M059J (cell line): ENCODE data around the gene ANKK1. TPM values are rescaled to one million over a fixed set of nuclear protein-coding genes. Genes with fewer than 3 reads are reported as not detected.

Source experiments
- DNase-seq: peaks from one replicate; pipeline ENCODE4 v3.0.0-alpha.2; 2012; ENCODE audit warnings: low read depth
- total RNA-seq: library from RNA; depleted of rRNA; stranded (reverse); fragments of >200 nt; shearing (Covaris generic); gene quantifications from 2 replicates; pipeline ENCODE4 v1.2.3, GENCODE V29; 2014

The ANKK1 gene
- total RNA-seq, 1 experiment from 2014 or later, result not detected

DNA sequence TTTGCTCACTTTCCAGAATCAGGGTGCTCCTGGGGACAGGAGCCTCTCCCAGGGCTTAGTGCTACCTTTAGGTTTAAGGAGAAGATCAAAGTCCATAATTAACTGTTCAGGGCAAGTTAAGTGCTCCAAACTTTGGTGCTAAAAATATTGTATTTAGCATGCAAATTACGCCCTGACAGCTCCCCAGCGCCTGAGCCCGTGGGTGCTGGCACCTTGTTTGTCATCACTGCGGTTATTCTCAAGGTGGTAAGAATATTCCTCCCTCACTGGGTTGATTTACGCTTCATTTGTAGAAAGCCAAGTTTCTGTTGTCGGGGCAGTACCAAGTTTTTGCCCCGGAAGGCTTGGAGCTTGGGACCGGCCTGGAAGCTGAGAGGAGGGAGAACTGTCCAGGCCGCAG lies 21.3 kb downstream of the ANKK1 start:
- DNase-seq, result no peak

DNA sequence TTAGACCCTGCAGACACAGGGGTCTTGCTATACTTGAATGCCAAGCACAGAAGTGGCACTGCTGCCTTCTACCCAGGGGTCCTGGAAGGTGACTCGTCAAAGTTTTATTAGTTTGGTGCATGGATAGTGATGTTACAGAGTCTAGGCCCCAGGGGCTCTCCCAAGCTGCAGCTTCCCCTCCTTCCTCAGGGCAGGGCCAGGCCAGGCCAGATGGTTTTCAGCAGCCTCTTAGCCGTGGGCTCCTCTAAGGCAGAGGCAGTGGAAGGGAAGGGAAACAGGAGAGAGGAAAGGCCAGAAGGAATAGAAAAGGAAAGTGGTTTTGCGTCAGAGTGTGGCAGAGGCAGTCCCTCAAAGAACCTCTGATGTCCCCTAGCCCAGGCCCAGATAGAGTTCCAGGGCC lies 21.9 kb downstream of the ANKK1 start:
- no peak for DNase-seq

DNA sequence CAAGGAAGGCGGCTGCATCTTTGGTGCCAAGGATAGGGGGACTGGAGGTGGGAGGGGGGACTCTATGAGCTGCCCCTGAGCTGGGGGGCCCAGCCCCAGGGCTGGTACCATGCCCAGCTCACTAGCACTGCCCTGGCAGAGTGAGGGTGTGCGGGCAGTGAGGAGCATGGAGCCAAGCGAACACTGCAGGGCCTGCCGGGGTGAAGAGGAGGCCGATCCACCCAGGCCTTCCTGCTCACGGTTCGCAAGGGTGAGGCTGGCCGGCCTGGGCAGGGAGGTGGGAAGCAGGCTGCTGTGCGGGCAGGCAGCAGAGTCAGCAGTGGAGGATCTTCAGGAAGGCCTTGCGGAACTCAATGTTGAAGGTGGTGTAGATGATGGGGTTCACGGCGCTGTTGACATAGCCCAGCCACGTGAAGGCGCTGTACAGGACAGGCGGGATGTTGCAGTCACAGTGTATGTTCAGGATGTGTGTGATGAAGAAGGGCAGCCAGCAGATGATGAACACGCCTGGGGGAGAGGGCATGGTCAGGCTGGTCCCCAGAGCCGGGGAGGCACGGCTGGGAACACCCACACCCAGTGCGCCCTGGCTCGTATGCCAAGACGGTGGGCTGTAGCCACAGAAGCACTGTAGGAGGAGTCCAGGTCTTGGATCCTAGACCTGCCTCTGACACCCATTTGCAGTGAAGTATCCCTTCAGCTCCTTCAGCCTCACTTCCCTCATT lies 23.0 kb downstream of the ANKK1 start:
- DNase-seq, result no peak

DNA sequence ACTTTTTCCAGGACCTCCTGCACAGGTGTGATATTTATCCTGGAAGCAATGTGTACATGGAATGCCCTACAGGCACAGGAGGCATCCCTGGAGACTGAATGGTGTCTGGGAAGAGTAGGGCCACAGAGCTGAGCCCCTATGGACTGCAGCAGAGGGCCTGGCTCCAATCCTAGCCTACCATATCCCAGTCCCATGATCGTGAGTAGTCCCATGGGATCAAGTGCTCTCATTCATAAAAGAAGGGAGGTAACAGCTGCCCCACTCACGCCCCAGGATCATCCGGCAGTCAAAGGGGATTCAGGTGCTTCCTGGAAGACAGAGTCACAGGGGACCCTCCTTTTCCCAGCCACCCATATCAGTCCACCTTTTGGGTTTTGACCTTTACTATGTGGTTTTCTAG lies 24.0 kb downstream of the ANKK1 start:
- DNase-seq, result no peak

DNA sequence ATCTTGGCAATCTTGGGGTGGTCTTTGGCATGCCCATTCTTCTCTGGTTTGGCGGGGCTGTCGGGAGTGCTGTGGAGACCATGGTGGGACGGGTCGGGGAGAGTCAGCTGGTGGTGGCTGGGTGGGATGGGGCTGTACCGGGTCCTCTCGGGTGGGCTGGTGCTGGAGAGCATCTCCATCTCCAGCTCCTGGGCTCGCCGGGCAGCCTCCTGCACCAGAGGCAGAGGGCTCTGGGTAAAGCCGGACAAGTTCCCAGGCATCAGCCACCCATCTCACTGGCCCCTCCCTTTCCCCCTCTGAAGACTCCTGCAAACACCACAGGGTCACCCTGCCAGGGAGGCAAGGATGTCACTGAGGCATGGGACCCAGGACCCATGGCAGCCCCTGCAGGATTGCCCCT lies 25.1 kb downstream of the ANKK1 start:
- no peak for DNase-seq

DNA sequence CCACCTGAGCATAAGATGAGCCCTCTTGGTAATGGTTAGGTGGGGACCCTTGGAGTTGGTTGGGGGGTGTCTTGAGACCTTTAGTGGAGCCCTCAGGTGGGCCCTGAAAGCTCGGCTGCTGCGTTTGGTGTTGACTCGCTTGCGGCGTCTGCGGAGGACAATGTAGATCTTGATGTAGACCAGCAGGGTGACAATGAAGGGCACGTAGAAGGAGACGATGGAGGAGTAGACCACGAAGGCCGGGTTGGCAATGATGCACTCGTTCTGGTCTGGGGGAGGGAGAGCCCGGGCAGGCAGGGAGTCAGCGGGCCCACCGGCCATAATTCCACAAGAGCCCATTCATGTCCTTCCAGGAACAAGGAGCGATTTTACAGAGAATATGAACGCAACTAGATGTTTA lies 27.8 kb downstream of the ANKK1 start:
- DNase-seq, result no peak

DNA sequence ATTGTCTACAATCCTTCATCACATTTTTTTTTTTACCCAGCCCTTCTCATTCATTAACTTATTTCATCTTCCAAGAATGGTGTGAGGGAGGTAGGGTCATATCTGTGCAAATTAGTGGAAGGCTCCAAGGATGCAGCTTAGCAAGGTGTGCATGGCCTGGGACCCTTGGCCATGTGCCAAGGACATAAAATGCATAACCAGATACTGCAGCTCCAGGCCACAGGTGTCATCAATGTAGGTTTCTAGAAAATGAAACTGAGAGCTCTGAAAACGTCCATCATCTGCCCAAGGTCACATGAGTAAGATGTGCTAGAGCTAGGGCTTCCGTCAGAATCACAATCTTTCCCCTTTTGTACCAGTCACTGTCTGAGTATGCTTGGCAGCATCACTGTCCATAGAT lies 29.8 kb downstream of the ANKK1 start:
- no peak for DNase-seq

DNA sequence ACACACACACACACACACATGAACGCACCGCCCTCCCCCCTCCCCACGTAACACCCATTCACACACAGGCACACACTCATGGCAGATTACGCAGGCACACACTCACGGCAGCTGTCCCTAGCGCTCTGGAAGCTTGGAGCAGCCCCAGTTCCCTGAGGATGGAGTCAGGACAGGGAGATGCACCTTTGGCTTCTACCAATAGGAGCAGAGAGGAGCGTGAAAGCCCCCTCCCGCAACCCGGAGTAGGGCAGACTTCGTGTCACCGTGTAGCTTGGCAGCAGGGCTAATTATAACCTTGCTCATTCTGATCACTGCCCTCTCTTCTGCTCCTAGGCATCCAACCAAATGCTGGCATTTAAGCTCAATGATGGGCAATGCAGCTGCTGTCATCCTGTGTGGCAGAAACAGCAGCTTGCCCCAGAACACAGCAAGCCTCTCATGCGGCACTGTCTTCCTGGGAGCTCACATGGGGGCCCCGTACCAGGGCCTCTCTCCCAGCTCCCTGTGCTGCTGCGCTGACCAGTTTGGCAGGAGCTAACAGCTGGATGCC lies 31.9 kb downstream of the ANKK1 start:
- no peak for DNase-seq

DNA sequence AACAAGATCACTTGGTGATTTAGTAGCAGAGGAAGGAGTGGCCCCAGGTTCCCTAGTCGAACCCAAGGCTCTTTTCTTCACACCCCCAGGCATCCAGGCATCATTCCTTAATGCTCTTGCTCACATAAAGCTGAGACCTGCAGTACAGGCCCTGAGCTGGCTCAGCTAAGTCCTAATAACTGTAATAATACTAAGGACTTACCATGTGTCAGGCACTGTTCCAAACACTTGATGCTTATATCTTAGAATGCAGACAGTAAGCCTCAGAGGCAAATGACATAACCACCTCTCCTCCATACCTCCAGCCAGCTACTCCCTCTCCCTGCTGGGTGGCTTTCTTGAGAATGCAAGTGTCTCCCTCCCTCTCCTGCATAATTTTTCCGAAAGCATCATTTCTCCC lies 33.2 kb downstream of the ANKK1 start:
- DNase-seq, result no peak

DNA sequence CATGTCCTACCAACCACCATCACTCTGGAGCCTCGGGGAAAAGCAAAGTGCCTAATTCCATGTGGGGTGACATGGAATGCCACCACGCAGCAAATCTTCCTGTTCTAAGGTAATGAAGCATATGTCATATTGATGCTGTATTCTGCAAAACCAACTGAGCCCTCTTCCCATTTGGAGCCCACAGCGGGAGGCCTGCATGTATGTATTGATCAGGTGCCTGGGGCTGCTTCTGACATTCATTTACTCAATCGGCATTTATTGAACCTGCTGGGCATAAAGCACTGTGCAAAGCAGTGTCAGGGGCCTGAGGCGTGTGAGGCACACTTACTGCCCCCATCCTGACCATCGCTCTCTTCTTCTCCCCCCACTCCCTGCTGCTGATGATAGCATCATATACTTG lies 39.1 kb downstream of the ANKK1 start:
- no peak for DNase-seq

DNA sequence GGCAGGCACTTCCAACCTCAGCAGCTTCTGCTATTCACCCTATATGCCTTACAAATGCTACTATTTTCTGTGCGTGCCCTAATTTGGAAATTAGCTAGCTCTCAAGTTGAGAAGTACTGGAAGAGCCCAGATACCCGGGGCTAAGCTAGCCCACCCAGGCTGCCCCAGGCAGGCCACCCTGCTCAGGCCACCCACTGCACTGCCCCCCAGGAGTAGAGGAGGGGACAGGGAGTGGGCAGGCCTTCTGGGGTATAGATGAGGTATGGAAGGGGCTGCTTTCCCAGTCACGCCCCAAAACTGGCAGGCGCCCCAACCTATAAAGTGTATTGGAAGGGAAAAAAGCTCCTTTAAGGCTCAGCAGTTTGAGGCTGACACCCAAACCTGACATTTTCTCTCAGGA lies 44.2 kb downstream of the ANKK1 start:
- no peak for DNase-seq

DNA sequence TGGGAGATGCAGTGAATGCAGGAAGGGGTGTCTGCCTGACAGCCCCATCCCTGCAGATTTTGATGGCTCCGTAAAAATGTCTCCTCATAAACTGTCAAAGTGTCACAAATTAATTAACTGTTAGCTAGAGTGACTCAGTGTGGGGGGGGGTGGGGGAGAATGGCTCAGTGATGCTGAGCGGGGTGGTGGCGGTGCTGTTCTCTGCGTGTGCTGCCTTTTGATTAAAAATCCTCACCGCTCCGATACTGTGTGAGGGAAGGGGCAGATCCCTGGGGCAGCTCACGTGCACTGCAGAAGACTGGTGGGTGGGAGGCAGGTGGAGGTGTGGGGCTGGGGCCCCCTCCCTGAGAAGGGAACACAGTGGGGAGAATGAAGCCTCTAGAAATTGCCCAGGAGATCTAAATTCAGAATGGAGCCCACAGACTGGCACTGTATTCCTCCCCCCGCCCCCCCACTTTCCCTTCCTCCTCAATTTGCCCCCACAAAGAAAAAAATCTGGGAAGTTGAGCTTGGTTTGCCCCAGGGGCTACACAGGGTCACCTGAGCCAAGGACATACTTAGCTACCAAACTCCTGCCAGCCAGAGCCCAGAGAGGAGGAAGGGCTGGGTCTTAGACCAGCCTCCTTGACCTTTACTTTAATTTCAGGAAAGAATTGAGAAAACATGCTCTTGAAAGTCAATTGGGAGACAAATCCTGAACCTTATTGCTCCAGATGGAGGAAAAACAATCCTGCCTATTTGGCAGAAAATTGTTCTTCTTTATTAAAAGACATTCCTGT lies 47.8 kb downstream of the ANKK1 start:
- no peak for DNase-seq

DNA sequence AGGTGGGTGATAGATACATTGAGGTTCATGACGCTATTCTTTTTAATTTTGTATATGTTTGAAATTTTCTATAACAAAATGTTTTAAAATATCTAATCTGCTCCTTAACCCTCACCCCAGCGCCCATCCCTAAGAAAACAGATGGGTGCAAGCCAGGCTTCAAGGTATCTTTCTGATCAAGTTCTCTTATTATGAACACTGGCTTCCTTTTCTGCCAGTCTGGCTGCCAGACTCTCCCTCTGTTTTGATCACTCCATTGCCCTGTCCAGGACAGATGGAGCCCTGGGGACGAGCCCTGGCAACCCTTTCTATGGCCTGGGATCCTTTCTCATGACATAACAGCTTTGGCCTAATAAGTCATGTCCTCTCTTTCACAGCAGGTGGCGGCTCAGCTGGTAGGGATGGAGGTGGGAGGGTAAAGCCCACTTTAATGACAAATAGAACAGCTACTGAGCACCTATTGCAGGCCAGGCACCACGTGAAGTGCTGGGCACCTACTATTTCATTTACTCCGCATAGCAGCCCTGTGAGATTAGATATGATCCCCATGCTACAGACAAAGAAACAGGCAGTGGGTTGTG lies 49.2 kb downstream of the ANKK1 start:
- no peak for DNase-seq

DNA sequence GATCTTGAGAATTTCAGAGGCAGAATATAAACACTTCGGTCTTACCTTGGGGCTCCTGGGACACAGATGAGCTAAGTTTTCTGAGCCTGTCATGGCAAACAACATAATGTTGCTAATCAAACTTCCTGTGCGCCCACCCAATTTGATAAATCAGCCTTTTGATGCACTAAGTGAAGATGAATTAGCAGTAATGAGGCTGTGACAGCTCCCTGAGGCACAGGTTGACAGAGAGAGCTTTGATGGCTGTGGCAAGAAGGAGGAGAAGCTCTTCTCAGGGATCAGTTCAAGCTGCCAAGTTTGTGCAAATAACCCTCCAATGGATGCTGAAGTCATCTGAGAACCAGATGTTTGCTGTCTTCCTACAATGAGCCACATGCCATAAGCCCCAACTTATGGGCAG lies 53.2 kb downstream of the ANKK1 start:
- no peak for DNase-seq

DNA sequence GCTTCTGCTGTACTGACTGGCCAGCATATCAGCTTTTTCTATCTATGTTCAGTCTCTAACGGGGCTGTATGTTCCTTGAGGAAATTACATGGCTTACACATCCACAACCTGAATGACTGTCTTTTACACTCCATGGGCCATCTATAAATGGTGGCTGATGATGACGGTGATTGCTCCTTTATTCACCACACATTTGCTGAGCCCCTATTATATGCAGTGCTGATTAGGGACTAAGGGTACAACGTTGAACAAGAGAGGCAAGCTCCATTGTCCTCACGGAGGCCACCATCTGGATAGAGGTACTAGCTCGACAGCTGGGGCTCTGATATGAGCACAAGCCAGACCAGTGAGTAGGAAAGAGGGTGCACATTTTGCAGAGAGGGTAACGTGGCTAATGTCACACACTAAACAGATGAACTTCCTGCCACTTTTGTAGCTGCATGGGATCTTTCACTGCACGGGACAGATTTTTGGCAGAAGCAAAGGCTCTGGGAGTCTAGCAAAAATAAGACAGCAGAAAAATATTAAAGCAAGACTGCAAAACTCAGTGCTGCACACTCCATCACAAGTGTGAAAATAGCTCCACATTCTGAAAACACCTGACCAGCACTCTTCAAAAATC lies 57.0 kb downstream of the ANKK1 start:
- DNase-seq, result no peak

DNA sequence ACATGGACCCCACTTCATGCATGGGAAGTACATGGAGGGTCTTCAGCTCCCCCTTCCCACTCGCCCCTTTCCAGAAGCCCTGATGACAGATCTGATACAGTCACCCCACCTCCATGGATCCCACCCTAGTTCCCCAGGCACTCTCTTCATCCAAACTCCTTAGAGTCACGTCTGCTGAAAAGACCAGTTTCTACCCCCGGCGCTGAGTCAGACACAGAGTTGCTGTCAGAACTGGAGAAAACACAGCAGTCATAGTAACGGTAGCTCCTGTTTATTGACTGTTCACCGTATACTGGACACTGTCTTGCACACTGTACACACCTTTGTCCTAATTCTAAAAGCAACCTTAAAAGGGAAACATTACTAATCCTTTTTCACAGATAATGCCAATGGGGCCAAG lies 58.5 kb downstream of the ANKK1 start:
- DNase-seq, result peak; percentile 77

DNA sequence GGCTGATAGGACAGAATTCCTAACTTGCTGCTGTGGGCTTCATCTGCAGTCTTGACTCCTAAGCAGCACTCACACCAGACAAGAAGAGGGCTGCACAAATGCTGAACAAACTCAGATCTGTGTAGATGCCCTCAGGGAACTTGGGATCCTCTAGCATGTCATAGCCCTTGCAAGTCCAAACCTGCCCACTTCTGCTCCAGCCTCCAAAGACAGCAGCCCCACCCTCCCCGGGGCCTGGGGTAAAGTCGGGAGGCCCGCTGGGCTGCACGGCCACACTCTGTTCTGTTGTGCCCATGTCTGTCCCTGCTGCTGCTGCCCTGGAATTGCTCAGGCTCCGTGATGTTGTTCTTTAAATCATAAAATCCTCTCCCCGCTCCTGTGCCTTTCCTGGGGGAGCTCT lies 59.4 kb downstream of the ANKK1 start:
- DNase-seq, result peak; percentile 52

DNA sequence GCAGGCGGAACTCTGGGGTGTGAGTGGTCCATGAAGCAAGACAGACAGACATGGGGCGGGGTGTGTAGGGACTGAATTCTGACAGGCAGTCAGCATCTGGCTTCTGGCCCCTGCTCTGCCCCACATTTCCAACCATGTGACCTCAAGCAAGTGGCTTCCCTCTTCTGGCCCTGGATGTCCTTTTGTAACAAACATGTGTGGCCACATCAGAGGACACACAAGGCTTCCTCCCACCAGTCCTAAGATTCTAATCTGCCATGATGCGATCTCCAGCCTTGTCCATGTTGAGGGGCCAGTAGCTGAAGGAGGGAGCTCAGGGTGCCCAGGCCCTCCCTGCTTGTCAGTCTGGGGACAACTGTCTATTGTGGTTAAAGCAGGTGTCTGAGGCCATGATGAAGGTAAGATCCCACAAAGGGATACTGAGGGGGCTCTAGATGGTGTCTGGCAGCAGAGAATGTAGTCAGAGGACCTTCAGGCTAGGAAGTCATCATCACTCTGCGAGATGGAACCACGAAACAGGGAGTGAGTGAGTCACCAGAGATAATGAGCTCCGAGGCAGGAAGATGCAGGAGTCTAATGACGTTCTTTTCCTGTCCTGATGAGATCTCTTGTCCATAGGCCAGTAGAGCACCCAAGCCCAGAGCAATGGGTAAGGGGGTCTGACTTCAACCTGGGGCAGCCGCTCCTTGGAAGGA lies 60.2 kb downstream of the ANKK1 start:
- DNase-seq, result peak; percentile 94

DNA sequence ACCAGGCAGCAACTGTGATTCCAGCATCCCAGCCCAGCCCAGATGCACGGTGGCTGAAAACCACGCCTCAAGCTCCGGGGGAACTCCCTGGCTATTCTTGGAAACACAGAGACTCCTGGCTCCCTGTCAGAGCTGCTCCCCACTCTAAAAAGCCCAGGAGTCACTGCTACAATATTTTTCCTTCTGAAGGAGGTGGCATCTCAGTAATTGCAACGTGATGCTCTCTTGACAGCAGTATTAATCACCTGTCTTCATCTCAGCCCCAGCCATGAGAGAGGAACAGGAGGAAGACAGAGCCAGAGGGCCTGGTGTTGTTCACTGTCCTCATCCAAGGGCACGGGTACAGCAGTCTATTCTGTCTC lies 60.7 kb downstream of the ANKK1 start:
- no peak for DNase-seq

DNA sequence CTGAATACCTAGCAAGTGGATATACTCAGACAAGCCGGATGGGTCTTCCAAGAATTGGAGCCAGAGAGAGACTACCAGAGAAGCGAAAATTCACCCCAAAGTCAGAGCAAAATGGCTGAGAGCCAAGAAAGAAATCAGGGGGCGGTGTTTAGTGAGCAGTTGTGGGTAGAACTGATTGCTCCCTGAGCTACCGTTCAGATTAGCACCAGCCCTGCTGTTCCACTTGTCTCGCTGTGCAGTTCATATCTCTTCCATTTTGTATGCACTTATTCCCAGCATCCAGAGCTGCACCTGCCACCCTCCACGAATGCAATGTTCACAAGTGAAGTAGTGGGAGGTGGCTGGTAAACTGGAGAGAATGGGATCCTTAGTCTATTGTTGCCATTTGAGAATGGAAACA lies 62.2 kb downstream of the ANKK1 start:
- no peak for DNase-seq
